Effector memory CD8-positive, alpha-beta T cell (primary cell): ENCODE data around the gene PDRG1.
A peak's percentile ranks its signal among the peaks of the same experiment; 100 is the strongest.

ENCODE experiments used
- ATAC-seq: fragments of 150-1000 bp; cut with Tn5 transposase; replicated peaks from 2 replicates; pipeline ENCODE4 v1.10.0; 2021; ENCODE audit warnings: mild to moderate bottlenecking, moderate library complexity
- DNase-seq, 3 experiments: peaks; one replicate each; pipeline ENCODE4 v3.0.0; 2021
- H3K27ac Mint-ChIP-seq, 2 donors: one replicate each; pipeline ENCODE4 v1.8.0; 2022; ENCODE audit warnings: mild to moderate bottlenecking in 2 of 2, mixed read lengths in 2 of 2, moderate library complexity in 2 of 2
- H3K27me3 Mint-ChIP-seq, 2 donors: one replicate each; pipeline ENCODE4 v1.8.0; 2022; ENCODE audit warnings: mixed read lengths in 2 of 2
- H3K36me3 Mint-ChIP-seq: one replicate; pipeline ENCODE4 v1.8.0; 2022; ENCODE audit warnings: mild to moderate bottlenecking, moderate library complexity, mixed read lengths; ENCODE audit not compliant: insufficient read depth
- H3K4me1 Mint-ChIP-seq, 2 donors: one replicate each; pipeline ENCODE4 v1.8.0; 2022; ENCODE audit warnings: low read depth in 2 of 2, mixed read lengths in 2 of 2
- H3K4me3 Mint-ChIP-seq, 2 donors: one replicate each; pipeline ENCODE4 v1.8.0; 2022; ENCODE audit warnings: mild to moderate bottlenecking in 2 of 2, mixed read lengths in 2 of 2, moderate library complexity in 2 of 2
- H3K9me3 Mint-ChIP-seq, 2 donors: one replicate each; pipeline ENCODE4 v1.8.0; 2022; ENCODE audit warnings: mixed read lengths in 2 of 2

PDRG1 gene

GRCh38 chr20:31954500-31954899 is 2.7 kb upstream of the PDRG1 start:
- ATAC-seq (no peak), DNase-seq (no peak)
- Mint-ChIP-seq H3K27ac (no peak overlapping the region), H3K27me3 (peaks cover 28 to 41% of the 10 kb centered on the region in 2 donors), H3K4me3 (no peak overlapping the region), H3K4me1 (peaks cover 16 to 23% of the 10 kb centered on the region in 2 donors), H3K36me3 (peaks cover 14% of the 10 kb centered on the region), H3K9me3 (no peaks in the 10 kb centered on the region)

- H3K27me3 Mint-ChIP-seq, result peaks cover 21 to 32% of the 10 kb centered on the region in 2 donors
Observed at GRCh38 chr20:31953556-31954148, 1.8 kb upstream of the PDRG1 start.

GRCh38 chr20:31951203-31951529 is 680 bp downstream of the PDRG1 start:
- no peaks in the 10 kb centered on the region for H3K9me3 Mint-ChIP-seq
- peak overlapping the region; percentile 96 to 99 for H3K4me3 Mint-ChIP-seq
- H3K36me3 Mint-ChIP-seq, result peaks cover 34% of the 10 kb centered on the region
- peaks cover 18 to 30% of the 10 kb centered on the region in 2 donors for H3K4me1 Mint-ChIP-seq
- DNase-seq (no peak), ATAC-seq (no peak)
- H3K27ac Mint-ChIP-seq, result peak overlapping the region; percentile 94 to 96
- peaks cover 10 to 20% of the 10 kb centered on the region in 2 donors for H3K27me3 Mint-ChIP-seq

More at GRCh38 chr20:31953556-31954148, 1.8 kb upstream of the PDRG1 start:
- ATAC-seq (no peak), DNase-seq (no peak)
- Mint-ChIP-seq H3K4me1 (peaks cover 18 to 29% of the 10 kb centered on the region in 2 donors), H3K9me3 (no peaks in the 10 kb centered on the region), H3K4me3 (no peak overlapping the region), H3K27ac (no peak overlapping the region), H3K36me3 (peaks cover 17% of the 10 kb centered on the region)

GRCh38 chr20:31949877-31950646 is 1.8 kb downstream of the PDRG1 start:
- Mint-ChIP-seq H3K27me3 (peaks cover 0 to 9% of the 10 kb centered on the region in 2 donors), H3K9me3 (no peaks in the 10 kb centered on the region), H3K4me3 (peak overlapping the region; percentile 96 to 99), H3K27ac (peak overlapping the region in 1 of 2 donors; percentile 96), H3K4me1 (peaks cover 18 to 30% of the 10 kb centered on the region in 2 donors), H3K36me3 (peaks cover 42% of the 10 kb centered on the region)
- no peak for DNase-seq
- ATAC-seq, result no peak

GRCh38 chr20:31948008-31948407 is 3.8 kb downstream of the PDRG1 start:
- no peaks in the 10 kb centered on the region for H3K27me3 Mint-ChIP-seq
- H3K9me3 Mint-ChIP-seq, result no peaks in the 10 kb centered on the region
- H3K4me1 Mint-ChIP-seq, result peaks cover 18 to 30% of the 10 kb centered on the region in 2 donors
- ATAC-seq (no peak), DNase-seq (no peak)
- H3K36me3 Mint-ChIP-seq, result peaks cover 54% of the 10 kb centered on the region
- H3K27ac Mint-ChIP-seq, result no peak overlapping the region
- no peak overlapping the region for H3K4me3 Mint-ChIP-seq

GRCh38 chr20:31945785-31946184 is 6.1 kb downstream of the PDRG1 start:
- H3K27ac Mint-ChIP-seq, result no peak overlapping the region
- no peaks in the 10 kb centered on the region for H3K27me3 Mint-ChIP-seq
- peaks cover 5 to 17% of the 10 kb centered on the region in 2 donors for H3K4me1 Mint-ChIP-seq
- DNase-seq (no peak), ATAC-seq (no peak)
- H3K4me3 Mint-ChIP-seq, result no peak overlapping the region
- H3K36me3 Mint-ChIP-seq, result peaks cover 49% of the 10 kb centered on the region
- H3K9me3 Mint-ChIP-seq, result no peaks in the 10 kb centered on the region

GRCh38 chr20:31945319-31945718 is 6.5 kb downstream of the PDRG1 start:
- Mint-ChIP-seq H3K36me3 (peaks cover 50% of the 10 kb centered on the region), H3K27ac (no peak overlapping the region), H3K4me1 (peaks cover 2 to 13% of the 10 kb centered on the region in 2 donors), H3K27me3 (no peaks in the 10 kb centered on the region), H3K4me3 (no peak overlapping the region), H3K9me3 (no peaks in the 10 kb centered on the region)
- no peak for DNase-seq
- no peak for ATAC-seq

GRCh38 chr20:31943052-31943471 is 8.8 kb downstream of the PDRG1 start:
- Mint-ChIP-seq H3K9me3 (no peaks in the 10 kb centered on the region), H3K27me3 (no peaks in the 10 kb centered on the region), H3K4me3 (no peak overlapping the region), H3K27ac (no peak overlapping the region), H3K4me1 (no peaks in the 10 kb centered on the region), H3K36me3 (peaks cover 39% of the 10 kb centered on the region)
- DNase-seq (no peak), ATAC-seq (no peak)

GRCh38 chr20:31939661-31940060 is 12.2 kb downstream of the PDRG1 start:
- H3K27me3 Mint-ChIP-seq, result no peaks in the 10 kb centered on the region
- no peak overlapping the region for H3K4me3 Mint-ChIP-seq

GRCh38 chr20:31937820-31938219 is 14.0 kb downstream of the PDRG1 start:
- Mint-ChIP-seq H3K27me3 (peaks cover 0 to 2% of the 10 kb centered on the region in 2 donors), H3K9me3 (no peaks in the 10 kb centered on the region), H3K36me3 (peaks cover 8% of the 10 kb centered on the region), H3K27ac (no peak overlapping the region), H3K4me1 (no peaks in the 10 kb centered on the region), H3K4me3 (no peak overlapping the region)
- ATAC-seq (no peak), DNase-seq (no peak)

More at GRCh38 chr20:31939661-31940060, 12.2 kb downstream of the PDRG1 start:
- ATAC-seq, result no peak
- Mint-ChIP-seq H3K4me1 (no peaks in the 10 kb centered on the region), H3K9me3 (no peaks in the 10 kb centered on the region), H3K36me3 (peaks cover 16% of the 10 kb centered on the region), H3K27ac (no peak overlapping the region)
- DNase-seq, result no peak

- no peaks in the 10 kb centered on the region for H3K9me3 Mint-ChIP-seq
- DNase-seq (no peak), ATAC-seq (no peak)
- peaks cover 3 to 9% of the 10 kb centered on the region in 2 donors for H3K27me3 Mint-ChIP-seq
- no peaks in the 10 kb centered on the region for H3K4me1 Mint-ChIP-seq
- peaks cover 6% of the 10 kb centered on the region for H3K36me3 Mint-ChIP-seq
- H3K4me3 Mint-ChIP-seq, result no peak overlapping the region
- no peak overlapping the region for H3K27ac Mint-ChIP-seq
Observed at GRCh38 chr20:31936420-31936819, 15.4 kb downstream of the PDRG1 start.

- H3K4me1 Mint-ChIP-seq, result no peaks in the 10 kb centered on the region
- no peak overlapping the region for H3K4me3 Mint-ChIP-seq
- no peaks in the 10 kb centered on the region for H3K9me3 Mint-ChIP-seq
- H3K36me3 Mint-ChIP-seq, result no peaks in the 10 kb centered on the region
- H3K27ac Mint-ChIP-seq, result no peak overlapping the region
- H3K27me3 Mint-ChIP-seq, result peaks cover 6 to 14% of the 10 kb centered on the region in 2 donors
- ATAC-seq (no peak), DNase-seq (no peak)
Observed at GRCh38 chr20:31934968-31935764, 16.7 kb downstream of the PDRG1 start.

GRCh38 chr20:31934491-31934890 is 17.4 kb downstream of the PDRG1 start:
- no peak overlapping the region for H3K4me3 Mint-ChIP-seq
- H3K9me3 Mint-ChIP-seq, result no peaks in the 10 kb centered on the region
- peaks cover 6 to 14% of the 10 kb centered on the region in 2 donors for H3K27me3 Mint-ChIP-seq
- ATAC-seq (no peak), DNase-seq (no peak)
- H3K36me3 Mint-ChIP-seq, result no peaks in the 10 kb centered on the region
- H3K4me1 Mint-ChIP-seq, result no peaks in the 10 kb centered on the region
- no peak overlapping the region for H3K27ac Mint-ChIP-seq
